H1 (cell line): ENCODE results near the gene SSR1.

Source experiments
- ATF2 ChIP-seq: IDR thresholded peaks from 2 replicates; pipeline ENCODE4 v1.6.1; 2012; ENCODE audit warnings: low read length, inconsistent platforms
- CEBPB ChIP-seq: IDR thresholded peaks from 2 replicates; pipeline ENCODE4 v1.6.1; 2012; ENCODE audit warnings: low read depth, low read length
- CTCF ChIP-seq, 3 experiments: IDR thresholded peaks; 1 replicate in 2 of 3; 2 replicates in 1 of 3; pipeline versions ENCODE4 v1.5.1 to v1.6.1; 2011; ENCODE audit warnings: low read length in 3 of 3, mild to moderate bottlenecking in 3 of 3, inconsistent platforms in 2 of 3, low read depth in 1 of 3, moderate library complexity in 1 of 3; ENCODE audit not compliant: insufficient read depth in 1 of 3; ENCODE audit errors: control extremely low read depth in 1 of 3
- MAX ChIP-seq: IDR thresholded peaks from 2 replicates; pipeline ENCODE4 v1.6.1; 2012; ENCODE audit warnings: inconsistent platforms
- POLR2A ChIP-seq, 2 experiments: IDR thresholded peaks; 1 replicate in 1 of 2; 2 replicates in 1 of 2; pipeline ENCODE4 v1.6.1; 2011; ENCODE audit warnings: low read depth in 2 of 2, low read length in 2 of 2, mild to moderate bottlenecking in 2 of 2; ENCODE audit errors: control extremely low read depth in 1 of 2
- POLR2AphosphoS5 ChIP-seq: IDR thresholded peaks from 2 replicates; pipeline ENCODE4 v1.6.1; 2011; ENCODE audit warnings: low read depth, low read length
- RNF2 ChIP-seq: fragments of 200-900, 300-1000 bp; sonication (generic); IDR thresholded peaks from 2 replicates; pipeline ENCODE4 v1.7.1; 2016; ENCODE audit warnings: borderline replicate concordance, low read depth, mild to moderate bottlenecking, antibody characterized with exemption, low read length; ENCODE audit not compliant: poor library complexity, severe bottlenecking; ENCODE audit errors: missing control alignments
- TCF12 ChIP-seq: IDR thresholded peaks from 2 replicates; pipeline ENCODE4 v1.6.1; 2011; ENCODE audit warnings: low read depth, mild to moderate bottlenecking, low read length

- TF ChIP-seq ATF2 (no peak), CTCF (IDR thresholded peaks at IDR 0.05; ENCODE audit: control extremely low read depth in 1 of 3, insufficient read depth in 1 of 3, low read depth in 1 of 3, low read length in 3 of 3) (no peak), MAX (no peak), RNF2 (no peak), CEBPB (no peak), POLR2AphosphoS5 (no peak), POLR2A (IDR thresholded peaks at IDR 0.05; ENCODE audit: control extremely low read depth in 1 of 2, low read depth in 2 of 2, low read length in 2 of 2) (no peak), TCF12 (no peak)
Measured at GRCh38 chr6:7283676-7284075, 29.3 kb downstream of the SSR1 start.
